Choroid plexus epithelial cell (primary cell): Measurements from ENCODE around the gene TECPR1.

Experiments
- DNase-seq: peaks from one replicate; pipeline ENCODE4 v3.0.0-alpha.2; 2010; ENCODE audit warnings: low read depth
- H3K4me3 ChIP-seq: 2 replicates; pipeline ENCODE4 v1.5.1; 2011; ENCODE audit warnings: low read depth, mild to moderate bottlenecking, control low read depth, low read length, moderate library complexity
- CTCF ChIP-seq: conservative IDR thresholded peaks from 2 replicates; pipeline ENCODE4 v1.5.1; 2011; ENCODE audit warnings: low read depth, mild to moderate bottlenecking, control low read depth, inconsistent platforms, low read length, moderate library complexity

TECPR1 gene

GRCh38 chr7:98178762-98179490 is 73.1 kb downstream of the TECPR1 start:
- H3K4me3 ChIP-seq = no peak overlapping the region
- DNase-seq = no peak
- no peak for TF ChIP-seq CTCF

- no peak for DNase-seq
- no peak for TF ChIP-seq CTCF
These were observed 73.7 kb downstream of the TECPR1 start for GRCh38 chr7:98178321-98178720.

GRCh38 chr7:98177553-98177952 is 74.5 kb downstream of the TECPR1 start:
- no peak overlapping the region for H3K4me3 ChIP-seq
- no peak for TF ChIP-seq CTCF
- no peak for DNase-seq

More at GRCh38 chr7:98178321-98178720, 73.7 kb downstream of the TECPR1 start:
- no peak overlapping the region for H3K4me3 ChIP-seq

- TF ChIP-seq CTCF = no peak
- no peak overlapping the region for H3K4me3 ChIP-seq
- no peak for DNase-seq
These were observed 76.6 kb downstream of the TECPR1 start for GRCh38 chr7:98175260-98175940.

- DNase-seq = no peak
- TF ChIP-seq CTCF = no peak
- H3K4me3 ChIP-seq = no peak overlapping the region
These were observed 77.4 kb downstream of the TECPR1 start for GRCh38 chr7:98174334-98175259.

- no peak for TF ChIP-seq CTCF
- no peak overlapping the region for H3K4me3 ChIP-seq
- DNase-seq = no peak
These were observed 80.6 kb downstream of the TECPR1 start for GRCh38 chr7:98171449-98171848.
